HG02610 (cell line): ENCODE measurements around the gene GPRC5B.

Source experiments
- ATAC-seq: cut with Tn5 transposase; IDR thresholded peaks from one replicate; pipeline ENCODE4 v1.9.1; 2021; ENCODE audit warnings: mild to moderate bottlenecking, moderate library complexity; ENCODE audit not compliant: unreplicated experiment

Gene GPRC5B

GRCh38 chr16:19898924-19899604 lies 14.4 kb upstream of the GPRC5B start:
- no peak for ATAC-seq

- ATAC-seq = no peak
Measured at GRCh38 chr16:19898166-19898565, 13.5 kb upstream of the GPRC5B start.

GRCh38 chr16:19896951-19897350 lies 12.3 kb upstream of the GPRC5B start:
- no peak for ATAC-seq

GRCh38 chr16:19894586-19894985 lies 9.9 kb upstream of the GPRC5B start:
- ATAC-seq = no peak

GRCh38 chr16:19892902-19893301 lies 8.3 kb upstream of the GPRC5B start:
- ATAC-seq = no peak

- no peak for ATAC-seq
Measured at GRCh38 chr16:19890901-19891300, 6.3 kb upstream of the GPRC5B start.

- no peak for ATAC-seq
Measured at GRCh38 chr16:19888834-19889233, 4.2 kb upstream of the GPRC5B start.

GRCh38 chr16:19886073-19886941 lies 1.7 kb upstream of the GPRC5B start:
- ATAC-seq = no peak

- no peak for ATAC-seq
Measured at GRCh38 chr16:19885451-19886072, 914 bp upstream of the GPRC5B start.

GRCh38 chr16:19883966-19884485 lies 622 bp downstream of the GPRC5B start:
- no peak for ATAC-seq

- ATAC-seq = no peak
Measured at GRCh38 chr16:19883296-19883965, 1.2 kb downstream of the GPRC5B start.

- ATAC-seq = no peak
Measured at GRCh38 chr16:19882646-19883045, 2.0 kb downstream of the GPRC5B start.

- ATAC-seq = no peak
Measured at GRCh38 chr16:19882186-19882585, 2.5 kb downstream of the GPRC5B start.

GRCh38 chr16:19881783-19882182 lies 2.9 kb downstream of the GPRC5B start:
- ATAC-seq = no peak

- ATAC-seq = no peak
Measured at GRCh38 chr16:19881028-19881427, 3.6 kb downstream of the GPRC5B start.

GRCh38 chr16:19879241-19879792 lies 5.3 kb downstream of the GPRC5B start:
- ATAC-seq = no peak

GRCh38 chr16:19878757-19879156 lies 5.9 kb downstream of the GPRC5B start:
- ATAC-seq = no peak

GRCh38 chr16:19876501-19877059 lies 8.1 kb downstream of the GPRC5B start:
- ATAC-seq = no peak

GRCh38 chr16:19875900-19876299 lies 8.7 kb downstream of the GPRC5B start:
- ATAC-seq = no peak

GRCh38 chr16:19874851-19875546 lies 9.6 kb downstream of the GPRC5B start:
- no peak for ATAC-seq
